HepG2 (cell line): ENCODE results near the gene BIRC5. TPM values are rescaled to one million over a fixed set of nuclear protein-coding genes. Genes with fewer than 3 reads are reported as not detected.
A peak's percentile ranks its signal among the peaks of the same experiment; 100 is the strongest.

Experiments
- GZF1 ChIP-seq: sonication (generic); formaldehyde crosslinking; IDR thresholded peaks from 2 replicates; pipeline ENCODE4 v1.5.1; 2020; ENCODE audit warnings: mild to moderate bottlenecking, missing genetic modification reagents
- KIAA2018 ChIP-seq: sonication (generic); formaldehyde crosslinking; IDR thresholded peaks from 2 replicates; pipeline ENCODE4 v1.5.0; 2020; ENCODE audit warnings: mild to moderate bottlenecking, missing genetic modification reagents, borderline replicate concordance
- LCORL ChIP-seq, 2 experiments: fragments of 450-650 bp in 1 of 2; sonication (generic) in 1 of 2; formaldehyde crosslinking in 1 of 2; IDR thresholded peaks; 2 replicates each; pipeline versions ENCODE4 v1.5.0 to v1.6.1; 2017 to 2020; ENCODE audit warnings: antibody characterized with exemption in 1 of 2, missing genetic modification reagents in 1 of 2
- MIER3 ChIP-seq: IDR thresholded peaks from 2 replicates; pipeline ENCODE4 v1.6.1; 2016; ENCODE audit warnings: missing compliant biosample characterization, borderline replicate concordance
- MXD4 ChIP-seq: IDR thresholded peaks from 2 replicates; pipeline ENCODE4 v1.6.1; 2016; ENCODE audit warnings: mild to moderate bottlenecking, missing biosample characterization, missing genetic modification reagents
- NFRKB ChIP-seq: fragments of 450-650 bp; IDR thresholded peaks from 2 replicates; pipeline ENCODE4 v1.6.1; 2017
- NR0B2 ChIP-seq: sonication (generic); formaldehyde crosslinking; IDR thresholded peaks from 2 replicates; pipeline ENCODE4 v1.4.0; 2020; ENCODE audit warnings: mild to moderate bottlenecking, missing genetic modification reagents
- PRMT3 ChIP-seq: sonication (generic); formaldehyde crosslinking; IDR thresholded peaks from 2 replicates; pipeline ENCODE4 v1.8.1; 2022; ENCODE audit warnings: low read depth, mild to moderate bottlenecking, moderate library complexity, missing genetic modification reagents, borderline replicate concordance
- RFX1 ChIP-seq: fragments of 450-650 bp; IDR thresholded peaks from 2 replicates; pipeline ENCODE4 v1.6.1; 2017
- SMARCE1 ChIP-seq: fragments of 450-650 bp; IDR thresholded peaks from 2 replicates; pipeline ENCODE4 v1.6.1; 2017; ENCODE audit warnings: borderline replicate concordance
- SOX6 ChIP-seq, 2 experiments: fragments of 450-650 bp in 1 of 2; sonication (generic) in 1 of 2; formaldehyde crosslinking in 1 of 2; IDR thresholded peaks; 2 replicates each; pipeline versions ENCODE4 v1.4.0 to v1.6.1; 2017 to 2020; ENCODE audit warnings: antibody characterized with exemption in 1 of 2, mild to moderate bottlenecking in 1 of 2, missing genetic modification reagents in 1 of 2
- ZFP37 ChIP-seq: sonication (generic); formaldehyde crosslinking; IDR thresholded peaks from 2 replicates; pipeline ENCODE4 v1.4.0; 2020; ENCODE audit warnings: missing genetic modification reagents, borderline replicate concordance
- ZFP82 ChIP-seq: sonication (generic); formaldehyde crosslinking; IDR thresholded peaks from 2 replicates; pipeline ENCODE4 v1.5.1; 2020; ENCODE audit warnings: mild to moderate bottlenecking, missing genetic modification reagents, borderline replicate concordance
- ZNF101 ChIP-seq: sonication (generic); formaldehyde crosslinking; IDR thresholded peaks from 2 replicates; pipeline ENCODE4 v1.4.0; 2020; ENCODE audit warnings: mild to moderate bottlenecking, low read depth, missing genetic modification reagents, borderline replicate concordance
- ZNF446 ChIP-seq: sonication (generic); formaldehyde crosslinking; IDR thresholded peaks from 2 replicates; pipeline ENCODE4 v1.5.0; 2020; ENCODE audit warnings: mild to moderate bottlenecking, missing genetic modification reagents
- ZNF512 ChIP-seq: sonication (generic); formaldehyde crosslinking; IDR thresholded peaks from 2 replicates; pipeline ENCODE4 v1.4.0; 2020; ENCODE audit warnings: mild to moderate bottlenecking, missing genetic modification reagents
- ZNF589 ChIP-seq: sonication (generic); formaldehyde crosslinking; conservative IDR thresholded peaks from 2 replicates; pipeline ENCODE4 v1.8.0; 2022; ENCODE audit warnings: mild to moderate bottlenecking, moderate library complexity, missing genetic modification reagents
- polyA plus RNA-seq, 8 experiments: library from polyadenylated mRNA; depleted of rRNA in 3 of 8; stranded (reverse) in 7 of 8; unstranded in 1 of 8; fragments of >200 nt; fragmentation: Illumina TruSeq in 4 of 8; extraction: Trizol in 4 of 8; gene quantifications; 2 replicates each; pipeline versions ENCODE4 v1.2.1 to v1.2.3, GENCODE V29; 2011 to 2016; ENCODE audit warnings: low read depth in 4 of 8, missing spikeins in 1 of 8, mixed read lengths in 1 of 8; ENCODE audit not compliant: insufficient read depth in 1 of 8
- total RNA-seq, 5 experiments: library from RNA; depleted of rRNA; stranded (reverse); fragments of >200 nt; fragmentation: Illumina TruSeq; extraction: Trizol; gene quantifications; 2 replicates each; pipeline ENCODE4 v1.2.3, GENCODE V29; 2016; ENCODE audit warnings: low read depth in 1 of 5

The BIRC5 gene
- total and polyA plus RNA-seq, 2 of the 13 experiments (the other 11 are each of a cell fraction or from before 2014, with no cell fraction given), result 30.3 to 135 TPM

- peak; percentile 49; the same call in 1 of the 2 replicates for TF ChIP-seq NR0B2 (CRISPR knock-in tag)
- TF ChIP-seq ZNF512 (CRISPR knock-in tag), result no peak
- TF ChIP-seq GZF1 (CRISPR knock-in tag), result no peak
- TF ChIP-seq SOX6 (IDR thresholded peaks at IDR 0.05), result no peak
- 0 out of 2 replicates have a peak, but pooled peaks have one; percentile 20 for TF ChIP-seq SOX6 (CRISPR knock-in tag; IDR thresholded peaks at IDR 0.05)
- no peak for TF ChIP-seq NFRKB
- TF ChIP-seq ZNF446 (CRISPR knock-in tag), result peak; percentile 51; the same call in 1 of the 2 replicates
- no peak for TF ChIP-seq ZNF101 (CRISPR knock-in tag)
- no peak for TF ChIP-seq KIAA2018 (CRISPR knock-in tag)
- TF ChIP-seq SMARCE1, result no peak
- TF ChIP-seq PRMT3 (CRISPR knock-in tag), result no peak
- peak; percentile 85 for TF ChIP-seq MXD4 (CRISPR knock-in tag)
- no peak; the same call in 1 of the 2 replicates for TF ChIP-seq MIER3
- peak; percentile 76; the same call in 1 of the 2 replicates for TF ChIP-seq ZFP82 (CRISPR knock-in tag)
- TF ChIP-seq LCORL (IDR thresholded peaks at IDR 0.05), result no peak
- TF ChIP-seq LCORL (CRISPR knock-in tag; IDR thresholded peaks at IDR 0.05), result peak; percentile 48; the same call in 1 of the 2 replicates
- no peak for TF ChIP-seq RFX1
- no peak for TF ChIP-seq ZNF589
- TF ChIP-seq ZFP37 (CRISPR knock-in tag), result no peak
Observed at GRCh38 chr17:78168242-78168902, 45.7 kb upstream of the BIRC5 start, which contains the start of gene SYNGR2 (continued).
